Measurements from ENCODE around the gene SPEF1. TPM values are rescaled to one million over a fixed set of nuclear protein-coding genes. Genes with fewer than 3 reads are reported as not detected.

SPEF1 gene
- total RNA-seq, 1 donor from 2014 or later: not detected

DNA sequence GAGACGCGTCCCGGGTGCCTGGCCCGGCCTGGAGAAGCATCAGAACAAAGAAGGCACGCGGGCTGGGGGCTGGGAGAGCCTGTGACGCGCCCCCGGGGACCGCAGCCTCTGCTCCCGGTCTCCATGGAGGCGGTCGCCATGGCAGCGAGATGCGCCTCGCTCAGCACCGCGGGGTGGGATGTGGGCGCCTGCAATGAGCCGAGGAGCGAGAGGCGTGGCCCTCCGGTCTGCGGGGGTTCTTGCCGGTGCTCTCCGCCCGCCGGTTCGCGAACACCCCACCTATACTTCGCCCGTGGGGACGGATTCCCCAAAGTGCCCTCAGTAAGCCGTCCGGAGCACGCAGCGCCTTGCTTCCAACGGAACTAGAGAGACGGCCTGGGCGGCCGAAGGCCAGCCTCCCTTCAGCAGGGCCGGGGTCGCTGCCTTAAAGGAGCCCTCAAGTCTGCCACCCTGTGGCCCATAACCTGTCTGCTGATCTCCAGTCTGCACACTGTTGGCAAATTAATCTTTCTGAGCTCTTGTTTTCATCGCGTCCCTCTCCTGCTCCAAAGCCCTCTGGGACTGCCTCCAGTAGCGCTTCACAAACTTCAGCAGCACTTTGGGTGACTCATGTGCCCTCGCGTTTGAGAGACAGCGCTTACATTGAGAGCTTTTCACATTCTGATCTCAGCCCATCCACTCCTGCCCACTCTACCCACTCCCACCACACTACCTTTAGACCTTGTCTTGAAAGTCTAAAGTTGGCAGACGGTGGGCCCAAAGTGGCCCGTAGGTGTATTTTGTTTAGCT lies 12.7 kb downstream of the SPEF1 start:
- Mint-ChIP-seq H3K4me3 (ENCODE audit: unreplicated experiment) (peak overlapping the region; percentile 89), H3K9me3 (ENCODE audit: unreplicated experiment) (no peaks in the 10 kb centered on the region), H3K36me3 (ENCODE audit: unreplicated experiment) (no peaks in the 10 kb centered on the region), H3K4me1 (ENCODE audit: unreplicated experiment) (peaks cover 27% of the 10 kb centered on the region), H3K27ac (ENCODE audit: unreplicated experiment) (peak overlapping the region; percentile 97), H3K27me3 (ENCODE audit: unreplicated experiment) (no peaks in the 10 kb centered on the region)
- peak; percentile 93 for DNase-seq (ENCODE audit: extremely low spot score, unreplicated experiment)
- TF ChIP-seq, protein P1, sequence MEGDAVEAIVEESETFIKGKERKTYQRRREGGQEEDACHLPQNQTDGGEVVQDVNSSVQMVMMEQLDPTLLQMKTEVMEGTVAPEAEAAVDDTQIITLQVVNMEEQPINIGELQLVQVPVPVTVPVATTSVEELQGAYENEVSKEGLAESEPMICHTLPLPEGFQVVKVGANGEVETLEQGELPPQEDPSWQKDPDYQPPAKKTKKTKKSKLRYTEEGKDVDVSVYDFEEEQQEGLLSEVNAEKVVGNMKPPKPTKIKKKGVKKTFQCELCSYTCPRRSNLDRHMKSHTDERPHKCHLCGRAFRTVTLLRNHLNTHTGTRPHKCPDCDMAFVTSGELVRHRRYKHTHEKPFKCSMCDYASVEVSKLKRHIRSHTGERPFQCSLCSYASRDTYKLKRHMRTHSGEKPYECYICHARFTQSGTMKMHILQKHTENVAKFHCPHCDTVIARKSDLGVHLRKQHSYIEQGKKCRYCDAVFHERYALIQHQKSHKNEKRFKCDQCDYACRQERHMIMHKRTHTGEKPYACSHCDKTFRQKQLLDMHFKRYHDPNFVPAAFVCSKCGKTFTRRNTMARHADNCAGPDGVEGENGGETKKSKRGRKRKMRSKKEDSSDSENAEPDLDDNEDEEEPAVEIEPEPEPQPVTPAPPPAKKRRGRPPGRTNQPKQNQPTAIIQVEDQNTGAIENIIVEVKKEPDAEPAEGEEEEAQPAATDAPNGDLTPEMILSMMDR (IDR thresholded peaks at IDR 0.05): peak; percentile 70

DNA sequence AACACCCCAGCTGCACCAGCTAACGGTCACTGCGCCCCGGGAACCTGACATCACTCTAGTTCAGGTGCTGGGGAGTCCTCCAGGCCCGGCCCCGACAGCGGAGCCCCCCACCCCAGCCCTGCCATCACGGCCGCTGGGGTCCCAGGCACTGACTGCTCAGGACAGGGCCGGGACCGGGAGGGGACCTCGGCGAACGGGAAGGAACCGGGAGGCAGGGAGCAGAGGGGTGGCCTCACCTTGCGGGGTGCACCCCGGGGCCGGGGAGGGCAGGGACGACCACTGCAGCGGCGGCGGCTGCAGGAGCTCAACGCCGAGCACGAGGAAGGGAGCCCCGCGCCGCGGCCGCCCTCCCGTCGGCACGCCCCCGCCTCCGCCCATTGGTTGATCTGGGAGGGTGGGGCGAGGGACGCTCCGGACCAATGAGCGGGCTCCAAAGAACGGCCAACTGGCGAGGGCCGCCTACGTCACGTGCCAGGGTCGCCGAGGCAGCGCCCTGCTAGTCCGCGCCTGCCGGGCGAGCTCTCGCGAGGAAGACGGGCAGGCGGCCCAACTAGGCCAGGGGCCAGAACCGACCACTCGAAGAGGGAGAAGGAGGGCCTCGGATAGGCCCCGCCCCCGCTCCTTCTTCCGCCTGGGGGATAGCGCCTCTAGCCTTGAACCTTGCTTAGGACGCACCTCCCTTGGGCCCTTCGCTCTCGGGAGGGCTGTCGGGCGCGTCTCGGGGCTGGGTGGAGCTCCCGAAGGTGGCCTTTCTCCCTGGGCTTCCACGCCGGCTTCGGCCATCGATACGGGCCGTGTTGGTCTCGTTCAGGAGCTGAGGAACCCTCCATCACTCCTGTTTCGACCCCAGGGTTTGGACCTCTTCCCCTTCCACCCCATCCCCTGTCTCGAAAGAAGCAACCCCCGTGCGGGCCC lies 13.6 kb downstream of the SPEF1 start, which contains the start of gene ADISSP:
TSS of gene ADISSP (minus strand) at position 327 of the 915 bp plus-strand sequence. CDS start 7,653 bp downstream, outside the sequence.
- no peaks in the 10 kb centered on the region for H3K9me3 Mint-ChIP-seq (ENCODE audit: unreplicated experiment)
- H3K4me1 Mint-ChIP-seq (ENCODE audit: unreplicated experiment): peaks cover 27% of the 10 kb centered on the region

DNA sequence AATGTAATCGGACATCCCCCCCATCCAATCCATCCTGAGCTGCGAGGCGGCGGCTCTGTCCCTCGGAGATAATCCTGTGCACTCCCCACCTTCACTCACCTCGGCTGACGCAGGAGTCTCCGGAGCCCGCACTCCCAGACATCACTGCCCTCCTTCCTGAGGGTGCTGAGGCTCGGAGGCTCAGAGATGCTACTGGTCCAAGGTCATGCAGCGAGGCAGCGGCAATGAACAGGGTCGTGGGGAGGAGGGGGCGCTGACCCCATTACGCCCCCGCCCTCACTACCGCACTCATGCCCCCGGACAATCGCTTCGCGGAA lies 14.2 kb downstream of the SPEF1 start:
- no peak for DNase-seq (ENCODE audit: extremely low spot score, unreplicated experiment)
- TF ChIP-seq, protein P1 (IDR thresholded peaks at IDR 0.05): no peak
- H3K27me3 Mint-ChIP-seq (ENCODE audit: unreplicated experiment): no peaks in the 10 kb centered on the region
- peaks cover 27% of the 10 kb centered on the region for H3K4me1 Mint-ChIP-seq (ENCODE audit: unreplicated experiment)
- H3K9me3 Mint-ChIP-seq (ENCODE audit: unreplicated experiment): no peaks in the 10 kb centered on the region
- no peak overlapping the region for H3K27ac Mint-ChIP-seq (ENCODE audit: unreplicated experiment)
- H3K4me3 Mint-ChIP-seq (ENCODE audit: unreplicated experiment): peak overlapping the region; percentile 77
- no peaks in the 10 kb centered on the region for H3K36me3 Mint-ChIP-seq (ENCODE audit: unreplicated experiment)

More for the DNA sequence above, 13.6 kb downstream of the SPEF1 start, which contains the start of gene ADISSP:
- TF ChIP-seq, protein P1 (IDR thresholded peaks at IDR 0.05): no peak
- Mint-ChIP-seq H3K4me3 (ENCODE audit: unreplicated experiment) (peak within 1 kb of the TSS; percentile 89), H3K36me3 (ENCODE audit: unreplicated experiment) (no peaks in the 10 kb centered on the region), H3K27me3 (ENCODE audit: unreplicated experiment) (no peaks in the 10 kb centered on the region), H3K27ac (ENCODE audit: unreplicated experiment) (peak within 1 kb of the TSS; percentile 97)
- peak; percentile 100 for DNase-seq (ENCODE audit: extremely low spot score, unreplicated experiment)

DNA sequence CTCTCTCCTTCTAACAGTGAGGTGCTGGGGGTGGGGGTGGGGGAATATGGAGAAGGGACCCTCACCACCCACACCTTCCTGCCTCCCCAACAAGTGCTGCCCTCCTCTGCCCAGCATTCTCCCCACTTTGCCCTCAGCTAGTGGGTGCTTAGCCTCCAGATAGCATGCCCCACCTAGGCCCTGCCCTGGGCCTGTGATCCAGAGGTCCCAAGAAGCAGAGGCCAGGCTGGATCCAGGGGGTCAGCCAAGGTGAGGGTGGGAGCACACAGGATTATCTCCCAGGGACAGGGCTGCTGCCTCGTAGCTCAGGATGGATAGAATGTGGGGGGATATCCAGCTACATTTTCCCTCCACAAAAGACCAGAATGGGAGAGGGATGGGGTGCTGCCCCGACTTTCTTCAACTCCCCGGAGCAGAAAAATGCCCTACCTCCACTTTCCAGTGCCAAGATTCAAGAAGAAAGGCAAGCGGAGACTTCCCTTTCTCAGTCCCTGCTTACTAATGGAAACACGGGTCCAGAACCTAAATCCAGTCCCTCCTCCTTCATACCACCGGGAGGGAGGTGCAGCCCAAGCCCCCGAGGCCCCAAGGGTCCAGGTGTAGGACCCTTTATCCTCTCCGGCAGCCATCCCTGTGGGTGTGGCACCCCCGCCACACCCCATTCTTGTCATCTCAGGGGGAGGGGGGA lies 14.7 kb downstream of the SPEF1 start:
- Mint-ChIP-seq H3K27ac (ENCODE audit: unreplicated experiment) (no peak overlapping the region), H3K27me3 (ENCODE audit: unreplicated experiment) (no peaks in the 10 kb centered on the region), H3K4me3 (ENCODE audit: unreplicated experiment) (peak overlapping the region; percentile 77), H3K36me3 (ENCODE audit: unreplicated experiment) (peaks cover 2% of the 10 kb centered on the region), H3K4me1 (ENCODE audit: unreplicated experiment) (peaks cover 27% of the 10 kb centered on the region), H3K9me3 (ENCODE audit: unreplicated experiment) (no peaks in the 10 kb centered on the region)
- TF ChIP-seq, protein P1 (IDR thresholded peaks at IDR 0.05): no peak
- DNase-seq (ENCODE audit: extremely low spot score, unreplicated experiment): no peak

Measured in osteocyte (in vitro differentiated cells).